HepG2 (cell line): Measurements from ENCODE around the gene PALMD. TPM values are rescaled to one million over a fixed set of nuclear protein-coding genes. Genes with fewer than 3 reads are reported as not detected.

Experiments
- CHCHD3 ChIP-seq: sonication (generic); formaldehyde crosslinking; IDR thresholded peaks from 2 replicates; pipeline ENCODE4 v1.8.0; 2022; ENCODE audit warnings: mild to moderate bottlenecking, missing genetic modification reagents, moderate library complexity
- CSRNP1 ChIP-seq: sonication (generic); formaldehyde crosslinking; IDR thresholded peaks from 2 replicates; pipeline ENCODE4 v1.8.1; 2023; ENCODE audit warnings: mild to moderate bottlenecking, missing genetic modification reagents
- EEA1 ChIP-seq: sonication (generic); formaldehyde crosslinking; IDR thresholded peaks from 2 replicates; pipeline ENCODE4 v1.5.1; 2020; ENCODE audit warnings: mild to moderate bottlenecking, missing genetic modification reagents, borderline replicate concordance
- FOXP4 ChIP-seq: sonication (generic); formaldehyde crosslinking; IDR thresholded peaks from 2 replicates; pipeline ENCODE4 v1.4.0; 2020; ENCODE audit warnings: missing genetic modification reagents
- HBP1 ChIP-seq: IDR thresholded peaks from 2 replicates; pipeline ENCODE4 v1.6.1; 2016; ENCODE audit warnings: low read depth, control low read depth
- HNRNPH1 ChIP-seq: fragments of 200-400 bp; formaldehyde crosslinking; optimal IDR thresholded peaks from 2 replicates; pipeline ENCODE3; 2017; ENCODE audit warnings: mild to moderate bottlenecking, low read depth, low read length
- IRX3 ChIP-seq: sonication (generic); formaldehyde crosslinking; IDR thresholded peaks from 2 replicates; pipeline ENCODE4 v1.8.1; 2023; ENCODE audit warnings: mild to moderate bottlenecking, low read depth, missing genetic modification reagents, borderline replicate concordance
- JDP2 ChIP-seq: sonication (generic); formaldehyde crosslinking; IDR thresholded peaks from 2 replicates; pipeline ENCODE4 v1.8.1; 2022; ENCODE audit warnings: missing genetic modification reagents, borderline replicate concordance
- KDM5B ChIP-seq: sonication (generic); formaldehyde crosslinking; IDR thresholded peaks from 2 replicates; pipeline ENCODE4 v1.4.0; 2020; ENCODE audit warnings: missing genetic modification reagents, mild to moderate bottlenecking, borderline replicate concordance
- PHF20 ChIP-seq: sonication (generic); formaldehyde crosslinking; IDR thresholded peaks from 2 replicates; pipeline ENCODE4 v1.5.0; 2020; ENCODE audit warnings: mild to moderate bottlenecking, missing genetic modification reagents
- RBAK ChIP-seq: sonication (generic); formaldehyde crosslinking; IDR thresholded peaks from 2 replicates; pipeline ENCODE4 v1.5.1; 2020; ENCODE audit warnings: mild to moderate bottlenecking, missing genetic modification reagents
- SIX1 ChIP-seq: sonication (generic); formaldehyde crosslinking; IDR thresholded peaks from 2 replicates; pipeline ENCODE4 v1.4.0; 2020; ENCODE audit warnings: missing genetic modification reagents, borderline replicate concordance
- SNRNP70 ChIP-seq: fragments of 200-400 bp; formaldehyde crosslinking; IDR thresholded peaks from 2 replicates; pipeline ENCODE4 v1.6.1; 2017; ENCODE audit warnings: mild to moderate bottlenecking, low read depth, low read length, moderate library complexity
- ZFP36L1 ChIP-seq: sonication (generic); formaldehyde crosslinking; IDR thresholded peaks from 2 replicates; pipeline ENCODE4 v1.8.0; 2022; ENCODE audit warnings: mild to moderate bottlenecking, missing genetic modification reagents, moderate library complexity
- ZNF253 ChIP-seq: sonication (generic); formaldehyde crosslinking; IDR thresholded peaks from 2 replicates; pipeline ENCODE4 v1.8.0; 2022; ENCODE audit warnings: mild to moderate bottlenecking, missing genetic modification reagents, borderline replicate concordance
- ZNF260 ChIP-seq: sonication (generic); formaldehyde crosslinking; IDR thresholded peaks from 2 replicates; pipeline ENCODE4 v1.4.0; 2020; ENCODE audit warnings: missing genetic modification reagents, low read depth, mild to moderate bottlenecking, borderline replicate concordance
- ZNF264 ChIP-seq: sonication (generic); formaldehyde crosslinking; IDR thresholded peaks from 2 replicates; pipeline ENCODE4 v1.4.0; 2020; ENCODE audit warnings: missing genetic modification reagents
- ZNF292 ChIP-seq: sonication (generic); formaldehyde crosslinking; IDR thresholded peaks from 2 replicates; pipeline ENCODE4 v1.8.1; 2022; ENCODE audit warnings: mild to moderate bottlenecking, low read depth, missing genetic modification reagents, borderline replicate concordance
- ZNF33A ChIP-seq: sonication (generic); formaldehyde crosslinking; IDR thresholded peaks from 2 replicates; pipeline ENCODE4 v1.5.1; 2020; ENCODE audit warnings: missing genetic modification reagents, mild to moderate bottlenecking, moderate library complexity, borderline replicate concordance
- ZNF746 ChIP-seq: sonication (generic); formaldehyde crosslinking; IDR thresholded peaks from 2 replicates; pipeline ENCODE4 v1.8.0; 2022; ENCODE audit warnings: mild to moderate bottlenecking, missing genetic modification reagents
- ZNF777 ChIP-seq: sonication (generic); formaldehyde crosslinking; IDR thresholded peaks from 2 replicates; pipeline ENCODE4 v1.4.0; 2020; ENCODE audit warnings: missing genetic modification reagents
- polyA plus RNA-seq, 8 experiments: library from polyadenylated mRNA; depleted of rRNA in 3 of 8; stranded (reverse) in 7 of 8; unstranded in 1 of 8; fragments of >200 nt; fragmentation: Illumina TruSeq in 4 of 8; extraction: Trizol in 4 of 8; gene quantifications; 2 replicates each; pipeline versions ENCODE4 v1.2.1 to v1.2.3, GENCODE V29; 2011 to 2016; ENCODE audit warnings: low read depth in 4 of 8, missing spikeins in 1 of 8, mixed read lengths in 1 of 8; ENCODE audit not compliant: insufficient read depth in 1 of 8
- total RNA-seq, 5 experiments: library from RNA; depleted of rRNA; stranded (reverse); fragments of >200 nt; fragmentation: Illumina TruSeq; extraction: Trizol; gene quantifications; 2 replicates each; pipeline ENCODE4 v1.2.3, GENCODE V29; 2016; ENCODE audit warnings: low read depth in 1 of 5
- TF ChIP-seq, protein P1 (sequence below): sonication (generic); formaldehyde crosslinking; IDR thresholded peaks from 2 replicates; pipeline ENCODE4 v1.5.0; 2020; ENCODE audit warnings: missing genetic modification reagents, mild to moderate bottlenecking, borderline replicate concordance
- TF ChIP-seq, protein P2 (sequence below): sonication (generic); formaldehyde crosslinking; IDR thresholded peaks from 2 replicates; pipeline ENCODE4 v1.4.0; 2020; ENCODE audit warnings: mild to moderate bottlenecking, missing genetic modification reagents, borderline replicate concordance

PALMD gene
- total and polyA plus RNA-seq, 2 of the 13 experiments (the other 11 are each of a cell fraction or from before 2014, with no cell fraction given): 5.5 to 31.1 TPM

DNA sequence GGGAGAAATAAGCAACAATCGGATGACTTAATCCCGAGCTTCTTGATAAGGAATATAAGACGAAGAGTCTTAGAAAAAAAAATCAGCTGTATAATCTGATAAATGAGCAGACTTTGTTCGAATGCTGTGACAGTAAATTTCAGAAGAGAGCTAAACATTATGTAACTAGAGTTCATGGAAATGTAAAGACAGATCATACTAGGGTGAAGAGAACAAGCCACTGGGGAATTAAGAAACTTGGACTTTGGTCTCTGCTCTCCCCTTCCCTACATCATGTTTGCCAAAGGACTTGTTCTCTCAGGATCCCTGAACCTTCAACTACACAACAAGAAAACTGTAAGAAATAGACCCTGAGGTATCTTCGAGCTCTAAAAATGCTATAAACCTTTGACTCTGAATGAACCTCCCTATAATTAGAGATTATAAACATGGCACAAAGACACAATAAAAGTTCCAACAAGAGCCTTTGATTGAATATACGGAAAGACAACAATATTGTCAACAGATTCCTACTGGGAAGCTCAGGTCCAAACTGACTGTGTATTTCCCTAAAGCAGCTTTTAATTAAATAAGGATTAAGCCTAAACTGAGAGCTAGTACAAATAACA is 93.0 kb downstream of the PALMD start (continued):
- TF ChIP-seq CSRNP1 (CRISPR knock-in tag) (no peak), KDM5B (CRISPR knock-in tag) (no peak), ZNF33A (CRISPR knock-in tag) (no peak), FOXP4 (CRISPR knock-in tag) (peak; percentile 71), HNRNPH1 (no peak), ZNF292 (CRISPR knock-in tag) (no peak), ZNF253 (CRISPR knock-in tag) (no peak), EEA1 (CRISPR knock-in tag) (no peak), PHF20 (CRISPR knock-in tag) (no peak), ZNF746 (CRISPR knock-in tag) (no peak), SNRNP70 (no peak), IRX3 (CRISPR knock-in tag) (no peak), ZNF264 (no peak), ZNF260 (CRISPR knock-in tag) (no peak), HBP1 (CRISPR knock-in tag) (no peak), CHCHD3 (CRISPR knock-in tag) (no peak), ZNF777 (CRISPR knock-in tag) (no peak), JDP2 (CRISPR knock-in tag) (no peak), ZFP36L1 (CRISPR knock-in tag) (no peak), RBAK (CRISPR knock-in tag) (no peak), SIX1 (CRISPR knock-in tag) (peak; percentile 35; the same call in 1 of the 2 replicates)
- TF ChIP-seq, protein P1, sequence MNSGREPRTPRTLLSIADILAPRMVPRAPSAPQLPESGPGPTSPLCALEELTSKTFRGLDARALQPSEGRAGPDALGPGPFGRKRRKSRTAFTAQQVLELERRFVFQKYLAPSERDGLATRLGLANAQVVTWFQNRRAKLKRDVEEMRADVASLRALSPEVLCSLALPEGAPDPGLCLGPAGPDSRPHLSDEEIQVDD (CRISPR knock-in tag): no peak
- TF ChIP-seq, protein P2, sequence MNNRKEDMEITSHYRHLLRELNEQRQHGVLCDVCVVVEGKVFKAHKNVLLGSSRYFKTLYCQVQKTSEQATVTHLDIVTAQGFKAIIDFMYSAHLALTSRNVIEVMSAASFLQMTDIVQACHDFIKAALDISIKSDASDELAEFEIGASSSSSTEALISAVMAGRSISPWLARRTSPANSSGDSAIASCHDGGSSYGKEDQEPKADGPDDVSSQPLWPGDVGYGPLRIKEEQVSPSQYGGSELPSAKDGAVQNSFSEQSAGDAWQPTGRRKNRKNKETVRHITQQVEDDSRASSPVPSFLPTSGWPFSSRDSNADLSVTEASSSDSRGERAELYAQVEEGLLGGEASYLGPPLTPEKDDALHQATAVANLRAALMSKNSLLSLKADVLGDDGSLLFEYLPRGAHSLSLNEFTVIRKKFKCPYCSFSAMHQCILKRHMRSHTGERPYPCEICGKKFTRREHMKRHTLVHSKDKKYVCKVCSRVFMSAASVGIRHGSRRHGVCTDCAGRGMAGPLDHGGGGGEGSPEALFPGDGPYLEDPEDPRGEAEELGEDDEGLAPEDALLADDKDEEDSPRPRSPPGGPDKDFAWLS: no peak
